ENCODE results near the gene PSMC3IP. TPM values are rescaled to one million over a fixed set of nuclear protein-coding genes. Genes with fewer than 3 reads are reported as not detected.
"Not testable (repeated sequence)": the region's sequence is repeated elsewhere in the genome, so short reads cannot be mapped to it uniquely, and the experiment has no call there.

Gene PSMC3IP
- total and polyA plus RNA-seq, 12 donors = 1.2 to 7.7 (median 2.0) TPM; not detected in 1

DNA sequence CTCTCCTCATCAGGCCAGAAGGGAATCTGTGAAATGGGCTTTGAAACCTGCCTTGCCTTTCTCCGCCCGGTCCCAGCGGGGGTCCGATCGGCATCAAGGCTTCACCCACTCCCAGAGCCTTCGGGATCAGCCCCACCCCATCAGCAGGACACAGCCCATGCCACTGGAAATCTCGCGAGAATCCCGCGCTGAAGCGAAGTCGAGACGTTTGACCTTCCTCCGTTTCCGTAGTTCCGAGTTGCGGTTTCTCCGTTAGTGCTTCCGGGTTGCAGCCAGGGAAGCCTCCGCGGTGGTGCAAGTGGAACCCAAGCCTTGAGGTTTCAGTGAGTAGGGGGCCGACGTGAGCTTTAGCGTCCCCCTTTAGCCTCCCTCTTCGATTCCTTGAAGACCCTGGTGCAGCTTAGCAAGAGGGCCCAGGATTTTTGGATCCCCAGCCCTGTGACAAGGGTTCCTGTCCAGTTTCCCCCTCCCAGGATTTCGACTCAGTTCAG, 15.6 kb downstream of the PSMC3IP start, which contains the start of gene COASY:
COASY (plus strand) TSS at position 252 of the 491 bp plus-strand sequence. CDS start 475 bp downstream, outside the sequence.
- peak within 1 kb of the TSS; percentile 81 to 92 (median 87) for H3K27ac ChIP-seq
- peaks cover 0 to 21% of the 10 kb centered on the region in 2 donors for H3K36me3 ChIP-seq (replicated peaks in 1 of 2)
- H3K4me3 ChIP-seq = peak within 1 kb of the TSS; percentile 5 to 91 (median 65)
- intact Hi-C loops (cut with DNase I) = no loop called here
- TF ChIP-seq, protein P1, sequence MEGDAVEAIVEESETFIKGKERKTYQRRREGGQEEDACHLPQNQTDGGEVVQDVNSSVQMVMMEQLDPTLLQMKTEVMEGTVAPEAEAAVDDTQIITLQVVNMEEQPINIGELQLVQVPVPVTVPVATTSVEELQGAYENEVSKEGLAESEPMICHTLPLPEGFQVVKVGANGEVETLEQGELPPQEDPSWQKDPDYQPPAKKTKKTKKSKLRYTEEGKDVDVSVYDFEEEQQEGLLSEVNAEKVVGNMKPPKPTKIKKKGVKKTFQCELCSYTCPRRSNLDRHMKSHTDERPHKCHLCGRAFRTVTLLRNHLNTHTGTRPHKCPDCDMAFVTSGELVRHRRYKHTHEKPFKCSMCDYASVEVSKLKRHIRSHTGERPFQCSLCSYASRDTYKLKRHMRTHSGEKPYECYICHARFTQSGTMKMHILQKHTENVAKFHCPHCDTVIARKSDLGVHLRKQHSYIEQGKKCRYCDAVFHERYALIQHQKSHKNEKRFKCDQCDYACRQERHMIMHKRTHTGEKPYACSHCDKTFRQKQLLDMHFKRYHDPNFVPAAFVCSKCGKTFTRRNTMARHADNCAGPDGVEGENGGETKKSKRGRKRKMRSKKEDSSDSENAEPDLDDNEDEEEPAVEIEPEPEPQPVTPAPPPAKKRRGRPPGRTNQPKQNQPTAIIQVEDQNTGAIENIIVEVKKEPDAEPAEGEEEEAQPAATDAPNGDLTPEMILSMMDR (IDR thresholded peaks at IDR 0.05) = no peak
- TF ChIP-seq POLR2A (IDR thresholded peaks at IDR 0.05) = peak in 1 of 2 donors; percentile 75
- no peaks in the 10 kb centered on the region for H3K9me3 ChIP-seq (replicated peaks in 1 of 3)
- peak; percentile 95 to 99 (median 97) for DNase-seq
- no peaks in the 10 kb centered on the region for H3K27me3 ChIP-seq
- peaks cover 29 to 32% of the 10 kb centered on the region in 2 donors for H3K4me1 ChIP-seq (replicated peaks in 1 of 2)
- 0% methylated on average over 3 to 26 of the region's 26 CpGs for WGBS, 4 donors

- intact Hi-C loops (cut with DNase I) = no loop called here
- no peaks in the 10 kb centered on the region for H3K27me3 ChIP-seq
- H3K9me3 ChIP-seq (replicated peaks in 1 of 3) = no peaks in the 10 kb centered on the region
- H3K4me1 ChIP-seq (replicated peaks in 1 of 2) = peaks cover 29 to 30% of the 10 kb centered on the region in 2 donors
- no peak overlapping the region for H3K27ac ChIP-seq
- H3K36me3 ChIP-seq (replicated peaks in 1 of 2) = peaks cover 0 to 11% of the 10 kb centered on the region in 2 donors
- WGBS, 4 donors = 83 to 89% (median 86%) methylated on average over 3 of the region's 3 CpGs
- H3K4me3 ChIP-seq = no peak overlapping the region
- TF ChIP-seq POLR2A (IDR thresholded peaks at IDR 0.05) = no peak
- TF ChIP-seq, protein P1 (IDR thresholded peaks at IDR 0.05) = no peak
- no peak for DNase-seq
Observed at GRCh38 chr17:42560246-42560645, 17.3 kb downstream of the PSMC3IP start.

DNA sequence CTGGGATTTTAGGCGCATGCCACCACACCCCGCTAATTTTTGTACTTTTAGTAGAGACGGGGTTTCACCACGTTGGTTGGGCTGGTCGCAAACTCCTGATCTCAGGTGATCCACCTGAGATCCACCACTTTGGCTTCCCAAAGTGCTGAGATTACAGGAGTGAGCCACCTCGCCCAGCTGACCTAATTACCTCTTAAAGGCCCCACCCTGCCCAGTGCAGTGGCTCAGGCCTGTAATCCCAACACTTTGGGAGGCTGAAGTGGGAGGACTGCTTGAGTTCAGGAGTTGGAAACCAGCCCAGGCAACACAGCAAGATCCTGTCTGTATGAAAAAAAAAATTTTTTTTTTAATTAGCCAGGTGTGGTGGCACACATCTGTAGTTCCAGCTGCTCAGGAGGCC, 18.5 kb downstream of the PSMC3IP start:
- WGBS, 4 donors = 85 to 90% (median 87%) methylated on average over 6 of the region's 6 CpGs
- Histone ChIP-seq H3K4me3 (no peak overlapping the region), H3K27ac (no peak overlapping the region), H3K4me1 (replicated peaks in 1 of 2) (peaks cover 29 to 33% of the 10 kb centered on the region in 2 donors), H3K36me3 (replicated peaks in 1 of 2) (no peaks in the 10 kb centered on the region), H3K9me3 (replicated peaks in 1 of 3) (no peaks in the 10 kb centered on the region), H3K27me3 (no peaks in the 10 kb centered on the region)
- intact Hi-C loops (cut with DNase I) = no loop called here
- no peak for TF ChIP-seq POLR2A (IDR thresholded peaks at IDR 0.05)
- TF ChIP-seq, protein P1 (IDR thresholded peaks at IDR 0.05) = no peak
- DNase-seq = no peak

DNA sequence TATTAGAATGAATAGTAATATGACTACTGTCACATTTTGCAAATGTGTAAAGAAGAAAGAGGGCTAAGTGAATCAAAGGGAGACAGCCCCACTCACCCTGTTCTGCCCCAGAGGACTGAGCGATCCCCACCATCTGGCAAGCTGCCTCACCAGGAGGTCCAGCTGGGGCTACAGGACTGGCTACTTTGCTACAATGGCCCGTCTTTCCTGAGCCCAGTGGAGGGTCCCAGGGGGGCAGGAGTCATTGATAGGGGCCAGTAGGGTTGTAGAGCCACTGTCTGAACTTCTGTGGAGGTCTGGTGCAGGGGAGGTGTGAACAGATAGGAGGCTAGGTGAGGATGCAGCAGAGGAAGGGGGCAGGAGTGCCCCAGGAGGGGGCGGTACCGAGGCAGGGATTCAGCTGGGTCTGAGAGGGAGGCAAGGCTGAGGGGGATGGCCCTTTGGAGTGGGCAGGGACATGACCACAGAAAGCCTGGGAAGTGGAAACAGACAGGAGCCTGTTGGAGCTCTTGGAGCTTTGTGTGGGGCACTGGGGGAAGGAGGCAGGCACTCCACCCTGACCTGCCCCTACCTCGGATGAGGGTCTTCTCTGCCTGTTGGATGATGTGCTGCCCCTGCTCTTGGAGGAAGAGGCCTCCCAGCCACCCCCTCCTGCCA, 21.4 kb downstream of the PSMC3IP start:
- H3K36me3 ChIP-seq (replicated peaks in 1 of 2); H3K9me3 ChIP-seq (replicated peaks in 1 of 3); H3K27ac ChIP-seq; intact Hi-C loops (cut with DNase I); DNase-seq; H3K4me3 ChIP-seq; H3K27me3 ChIP-seq: not testable (repeated sequence)
- WGBS, 4 donors = 61 to 74% (median 68%) methylated on average over 4 to 5 of the region's 5 CpGs
- peaks cover 17 to 21% of the 10 kb centered on the region in 2 donors for H3K4me1 ChIP-seq (replicated peaks in 1 of 2)

Measured in adrenal gland (tissue), 12 donors.